ENCODE data around the gene CHRNA7. TPM values are rescaled to one million over a fixed set of nuclear protein-coding genes. Genes with fewer than 3 reads are reported as not detected.

The CHRNA7 gene
- total RNA-seq, 2 donors from 2014 or later: 2.6 to 4.4 TPM

GRCh38 chr15:32113224-32113623 lies 82.9 kb downstream of the CHRNA7 start:
- Histone ChIP-seq H3K36me3 (replicated peaks in 1 of 2; ENCODE audit: insufficient read depth in 1 of 2, low read depth in 2 of 2) (no peaks in the 10 kb centered on the region), H3K4me3 (no peak overlapping the region), H3K27me3 (no peaks in the 10 kb centered on the region), H3K4me1 (no peaks in the 10 kb centered on the region), H3K9me3 (no peaks in the 10 kb centered on the region), H3K27ac (no peak overlapping the region)
- intact Hi-C loops (cut with DNase I): no loop called here
- TF ChIP-seq CTCF (IDR thresholded peaks at IDR 0.05) (no peak), POLR2A (IDR thresholded peaks at IDR 0.05) (no peak)
- ATAC-seq (no peak), DNase-seq (no peak)
- 73 to 79% methylated on average over 8 of the region's 8 CpGs for WGBS, 2 donors

- intact Hi-C loops (cut with DNase I): no loop called here
- no peak overlapping the region for H3K4me3 ChIP-seq
- no peaks in the 10 kb centered on the region for H3K9me3 ChIP-seq
- no peak for ATAC-seq
- peaks cover 9% of the 10 kb centered on the region for H3K4me1 ChIP-seq
- no peaks in the 10 kb centered on the region for H3K27me3 ChIP-seq
- no peak for DNase-seq
- no peak overlapping the region for H3K27ac ChIP-seq
- TF ChIP-seq CTCF (IDR thresholded peaks at IDR 0.05) (no peak), POLR2A (IDR thresholded peaks at IDR 0.05) (no peak)
- WGBS, 2 donors: 78 to 88% methylated on average over 4 of the region's 4 CpGs
- no peaks in the 10 kb centered on the region for H3K36me3 ChIP-seq (replicated peaks in 1 of 2; ENCODE audit: insufficient read depth in 1 of 2, low read depth in 2 of 2)
Observed at GRCh38 chr15:32117122-32117521, 86.8 kb downstream of the CHRNA7 start.

GRCh38 chr15:32119286-32119685 lies 89.0 kb downstream of the CHRNA7 start:
- DNase-seq (no peak), ATAC-seq (no peak)
- WGBS, 2 donors: 69 to 84% methylated on average over 3 of the region's 3 CpGs
- intact Hi-C loops (cut with DNase I): no loop called here
- Histone ChIP-seq H3K4me1 (peaks cover 29% of the 10 kb centered on the region), H3K27me3 (no peaks in the 10 kb centered on the region), H3K27ac (no peak overlapping the region), H3K9me3 (no peaks in the 10 kb centered on the region), H3K4me3 (no peak overlapping the region), H3K36me3 (replicated peaks in 1 of 2; ENCODE audit: insufficient read depth in 1 of 2, low read depth in 2 of 2) (no peaks in the 10 kb centered on the region)
- TF ChIP-seq CTCF (IDR thresholded peaks at IDR 0.05) (no peak), POLR2A (IDR thresholded peaks at IDR 0.05) (no peak)

GRCh38 chr15:32119694-32120330 lies 89.5 kb downstream of the CHRNA7 start:
- WGBS, 2 donors: 64 to 71% methylated on average over 9 to 12 of the region's 12 CpGs
- DNase-seq: no peak
- H3K4me1 ChIP-seq: peaks cover 32% of the 10 kb centered on the region
- H3K36me3 ChIP-seq (replicated peaks in 1 of 2; ENCODE audit: insufficient read depth in 1 of 2, low read depth in 2 of 2): no peaks in the 10 kb centered on the region
- no peak overlapping the region for H3K27ac ChIP-seq
- ATAC-seq: no peak
- intact Hi-C loops (cut with DNase I): no loop called here
- no peak overlapping the region for H3K4me3 ChIP-seq
- no peaks in the 10 kb centered on the region for H3K27me3 ChIP-seq
- H3K9me3 ChIP-seq: no peaks in the 10 kb centered on the region
- no peak for TF ChIP-seq POLR2A (IDR thresholded peaks at IDR 0.05)

- Histone ChIP-seq H3K4me3 (no peak overlapping the region), H3K4me1 (peaks cover 32% of the 10 kb centered on the region), H3K27me3 (no peaks in the 10 kb centered on the region), H3K36me3 (replicated peaks in 1 of 2; ENCODE audit: insufficient read depth in 1 of 2, low read depth in 2 of 2) (no peaks in the 10 kb centered on the region), H3K9me3 (no peaks in the 10 kb centered on the region), H3K27ac (no peak overlapping the region)
- WGBS, 2 donors: 84 to 89% methylated on average over 16 to 23 of the region's 23 CpGs
- DNase-seq (no peak), ATAC-seq (no peak)
- intact Hi-C loops (cut with DNase I): no loop called here
- no peak for TF ChIP-seq CTCF (IDR thresholded peaks at IDR 0.05)
- no peak for TF ChIP-seq POLR2A (IDR thresholded peaks at IDR 0.05)
Observed at GRCh38 chr15:32120577-32121383, 90.5 kb downstream of the CHRNA7 start.
